Measurements from ENCODE around the gene SLC22A2.
"Not testable (repeated sequence)": the region's sequence is repeated elsewhere in the genome, so short reads cannot be mapped to it uniquely, and the experiment has no call there.

Gene SLC22A2

GRCh38 chr6:160258346-160259142, at the start of gene SLC22A2:
TSS of gene SLC22A2 (minus strand) at chr6:160258821. CDS start at chr6:160258757, 64 bp downstream.
- DNase-seq = no peak

- DNase-seq = no peak
These were observed 47.5 kb upstream of the SLC22A2 start for GRCh38 chr6:160305926-160306713.

GRCh38 chr6:160303806-160304205, 45.2 kb upstream of the SLC22A2 start:
- no peak for DNase-seq

GRCh38 chr6:160302431-160303082, 43.9 kb upstream of the SLC22A2 start:
- not testable (repeated sequence) for DNase-seq

- DNase-seq = no peak
These were observed 42.7 kb upstream of the SLC22A2 start for GRCh38 chr6:160301339-160301738.

GRCh38 chr6:160300076-160300695, 41.6 kb upstream of the SLC22A2 start:
- DNase-seq = no peak

GRCh38 chr6:160299559-160299958, 40.9 kb upstream of the SLC22A2 start:
- DNase-seq = no peak

- no peak for DNase-seq
These were observed 39.5 kb upstream of the SLC22A2 start for GRCh38 chr6:160298121-160298520.

- no peak for DNase-seq
These were observed 38.7 kb upstream of the SLC22A2 start for GRCh38 chr6:160297310-160297709.

GRCh38 chr6:160293844-160294243, 35.2 kb upstream of the SLC22A2 start:
- no peak for DNase-seq

GRCh38 chr6:160285541-160286105, 27.0 kb upstream of the SLC22A2 start:
- no peak for DNase-seq

GRCh38 chr6:160284575-160284974, 26.0 kb upstream of the SLC22A2 start:
- DNase-seq = no peak

- no peak for DNase-seq
These were observed 23.8 kb upstream of the SLC22A2 start for GRCh38 chr6:160282444-160282843.

- DNase-seq = no peak
These were observed 21.2 kb upstream of the SLC22A2 start for GRCh38 chr6:160279850-160280249.

GRCh38 chr6:160278786-160279310, 20.2 kb upstream of the SLC22A2 start:
- no peak for DNase-seq

- no peak for DNase-seq
These were observed 19.7 kb upstream of the SLC22A2 start for GRCh38 chr6:160278311-160278710.

- DNase-seq = no peak
These were observed 18.9 kb upstream of the SLC22A2 start for GRCh38 chr6:160277546-160277945.

- no peak for DNase-seq
These were observed 18.5 kb upstream of the SLC22A2 start for GRCh38 chr6:160277144-160277543.

GRCh38 chr6:160276126-160276525, 17.5 kb upstream of the SLC22A2 start:
- DNase-seq = no peak

- DNase-seq = no peak
These were observed 16.9 kb upstream of the SLC22A2 start for GRCh38 chr6:160275511-160276003.

GRCh38 chr6:160274871-160275510, 16.4 kb upstream of the SLC22A2 start:
- DNase-seq = no peak

- DNase-seq = no peak
These were observed 15.1 kb upstream of the SLC22A2 start for GRCh38 chr6:160273750-160274149.
